Measurements from ENCODE around the gene GOLT1A. TPM values are rescaled to one million over a fixed set of nuclear protein-coding genes. Genes with fewer than 3 reads are reported as not detected.

Gene GOLT1A
- total and polyA plus RNA-seq, 4 donors = 14.1 to 103 (median 52.7) TPM

DNA sequence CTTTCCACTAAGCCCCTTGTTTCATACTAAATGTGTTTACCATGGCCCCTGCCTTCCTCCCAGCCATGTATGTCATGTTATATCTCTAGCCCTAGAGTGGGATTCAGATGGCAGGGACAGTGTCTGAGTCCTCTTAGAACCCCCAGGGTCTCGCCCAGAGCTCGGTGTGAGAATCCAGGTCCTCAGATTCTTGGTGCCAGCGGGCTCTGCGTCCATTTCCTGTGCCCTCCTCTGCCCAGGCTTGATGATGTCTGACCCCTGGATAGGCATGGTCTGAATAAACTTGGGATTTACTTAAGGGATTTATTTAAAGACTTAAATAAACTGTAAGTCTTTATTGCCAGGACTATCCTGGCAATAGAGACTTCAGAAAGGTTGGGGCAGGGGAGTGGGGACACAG, 11.3 kb downstream of the GOLT1A start:
- TF ChIP-seq, protein P1, sequence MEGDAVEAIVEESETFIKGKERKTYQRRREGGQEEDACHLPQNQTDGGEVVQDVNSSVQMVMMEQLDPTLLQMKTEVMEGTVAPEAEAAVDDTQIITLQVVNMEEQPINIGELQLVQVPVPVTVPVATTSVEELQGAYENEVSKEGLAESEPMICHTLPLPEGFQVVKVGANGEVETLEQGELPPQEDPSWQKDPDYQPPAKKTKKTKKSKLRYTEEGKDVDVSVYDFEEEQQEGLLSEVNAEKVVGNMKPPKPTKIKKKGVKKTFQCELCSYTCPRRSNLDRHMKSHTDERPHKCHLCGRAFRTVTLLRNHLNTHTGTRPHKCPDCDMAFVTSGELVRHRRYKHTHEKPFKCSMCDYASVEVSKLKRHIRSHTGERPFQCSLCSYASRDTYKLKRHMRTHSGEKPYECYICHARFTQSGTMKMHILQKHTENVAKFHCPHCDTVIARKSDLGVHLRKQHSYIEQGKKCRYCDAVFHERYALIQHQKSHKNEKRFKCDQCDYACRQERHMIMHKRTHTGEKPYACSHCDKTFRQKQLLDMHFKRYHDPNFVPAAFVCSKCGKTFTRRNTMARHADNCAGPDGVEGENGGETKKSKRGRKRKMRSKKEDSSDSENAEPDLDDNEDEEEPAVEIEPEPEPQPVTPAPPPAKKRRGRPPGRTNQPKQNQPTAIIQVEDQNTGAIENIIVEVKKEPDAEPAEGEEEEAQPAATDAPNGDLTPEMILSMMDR (IDR thresholded peaks at IDR 0.05; ENCODE audit: low read depth, low read length, missing input control) = no peak
- no peak for TF ChIP-seq SP1 (IDR thresholded peaks at IDR 0.05)
- TF ChIP-seq FOXA2 (IDR thresholded peaks at IDR 0.05) = no peak
- TF ChIP-seq, protein P2, sequence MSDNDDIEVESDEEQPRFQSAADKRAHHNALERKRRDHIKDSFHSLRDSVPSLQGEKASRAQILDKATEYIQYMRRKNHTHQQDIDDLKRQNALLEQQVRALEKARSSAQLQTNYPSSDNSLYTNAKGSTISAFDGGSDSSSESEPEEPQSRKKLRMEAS (IDR thresholded peaks at IDR 0.05) = no peak
- TF ChIP-seq RAD21 (IDR thresholded peaks at IDR 0.05) = no peak
- TF ChIP-seq GABPA (IDR thresholded peaks at IDR 0.05 in 1 of 2, conservative IDR thresholded peaks at IDR 0.05 in 1 of 2) = no peak
- TF ChIP-seq, protein P3, sequence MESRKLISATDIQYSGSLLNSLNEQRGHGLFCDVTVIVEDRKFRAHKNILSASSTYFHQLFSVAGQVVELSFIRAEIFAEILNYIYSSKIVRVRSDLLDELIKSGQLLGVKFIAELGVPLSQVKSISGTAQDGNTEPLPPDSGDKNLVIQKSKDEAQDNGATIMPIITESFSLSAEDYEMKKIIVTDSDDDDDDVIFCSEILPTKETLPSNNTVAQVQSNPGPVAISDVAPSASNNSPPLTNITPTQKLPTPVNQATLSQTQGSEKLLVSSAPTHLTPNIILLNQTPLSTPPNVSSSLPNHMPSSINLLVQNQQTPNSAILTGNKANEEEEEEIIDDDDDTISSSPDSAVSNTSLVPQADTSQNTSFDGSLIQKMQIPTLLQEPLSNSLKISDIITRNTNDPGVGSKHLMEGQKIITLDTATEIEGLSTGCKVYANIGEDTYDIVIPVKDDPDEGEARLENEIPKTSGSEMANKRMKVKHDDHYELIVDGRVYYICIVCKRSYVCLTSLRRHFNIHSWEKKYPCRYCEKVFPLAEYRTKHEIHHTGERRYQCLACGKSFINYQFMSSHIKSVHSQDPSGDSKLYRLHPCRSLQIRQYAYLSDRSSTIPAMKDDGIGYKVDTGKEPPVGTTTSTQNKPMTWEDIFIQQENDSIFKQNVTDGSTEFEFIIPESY (IDR thresholded peaks at IDR 0.05) = no peak
- TF ChIP-seq, protein P4, sequence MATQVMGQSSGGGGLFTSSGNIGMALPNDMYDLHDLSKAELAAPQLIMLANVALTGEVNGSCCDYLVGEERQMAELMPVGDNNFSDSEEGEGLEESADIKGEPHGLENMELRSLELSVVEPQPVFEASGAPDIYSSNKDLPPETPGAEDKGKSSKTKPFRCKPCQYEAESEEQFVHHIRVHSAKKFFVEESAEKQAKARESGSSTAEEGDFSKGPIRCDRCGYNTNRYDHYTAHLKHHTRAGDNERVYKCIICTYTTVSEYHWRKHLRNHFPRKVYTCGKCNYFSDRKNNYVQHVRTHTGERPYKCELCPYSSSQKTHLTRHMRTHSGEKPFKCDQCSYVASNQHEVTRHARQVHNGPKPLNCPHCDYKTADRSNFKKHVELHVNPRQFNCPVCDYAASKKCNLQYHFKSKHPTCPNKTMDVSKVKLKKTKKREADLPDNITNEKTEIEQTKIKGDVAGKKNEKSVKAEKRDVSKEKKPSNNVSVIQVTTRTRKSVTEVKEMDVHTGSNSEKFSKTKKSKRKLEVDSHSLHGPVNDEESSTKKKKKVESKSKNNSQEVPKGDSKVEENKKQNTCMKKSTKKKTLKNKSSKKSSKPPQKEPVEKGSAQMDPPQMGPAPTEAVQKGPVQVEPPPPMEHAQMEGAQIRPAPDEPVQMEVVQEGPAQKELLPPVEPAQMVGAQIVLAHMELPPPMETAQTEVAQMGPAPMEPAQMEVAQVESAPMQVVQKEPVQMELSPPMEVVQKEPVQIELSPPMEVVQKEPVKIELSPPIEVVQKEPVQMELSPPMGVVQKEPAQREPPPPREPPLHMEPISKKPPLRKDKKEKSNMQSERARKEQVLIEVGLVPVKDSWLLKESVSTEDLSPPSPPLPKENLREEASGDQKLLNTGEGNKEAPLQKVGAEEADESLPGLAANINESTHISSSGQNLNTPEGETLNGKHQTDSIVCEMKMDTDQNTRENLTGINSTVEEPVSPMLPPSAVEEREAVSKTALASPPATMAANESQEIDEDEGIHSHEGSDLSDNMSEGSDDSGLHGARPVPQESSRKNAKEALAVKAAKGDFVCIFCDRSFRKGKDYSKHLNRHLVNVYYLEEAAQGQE (IDR thresholded peaks at IDR 0.05) = no peak
- TF ChIP-seq, protein P5, sequence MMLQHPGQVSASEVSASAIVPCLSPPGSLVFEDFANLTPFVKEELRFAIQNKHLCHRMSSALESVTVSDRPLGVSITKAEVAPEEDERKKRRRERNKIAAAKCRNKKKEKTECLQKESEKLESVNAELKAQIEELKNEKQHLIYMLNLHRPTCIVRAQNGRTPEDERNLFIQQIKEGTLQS (IDR thresholded peaks at IDR 0.05) = no peak
- no peak for TF ChIP-seq JUND (IDR thresholded peaks at IDR 0.05)
- TF ChIP-seq YY1 (IDR thresholded peaks at IDR 0.05) = no peak
- TF ChIP-seq NR2F2 (IDR thresholded peaks at IDR 0.05) = no peak
- TF ChIP-seq FOXA1 (IDR thresholded peaks at IDR 0.05) = no peak
- TF ChIP-seq TAF1 (conservative IDR thresholded peaks at IDR 0.05) = no peak
- no peak for TF ChIP-seq EGR1 (IDR thresholded peaks at IDR 0.05; ENCODE audit: low read depth in 2 of 2)
- TF ChIP-seq RXRA (IDR thresholded peaks at IDR 0.05) = no peak
- TF ChIP-seq HNF4G (IDR thresholded peaks at IDR 0.05) = no peak
- TF ChIP-seq HNF4A (conservative IDR thresholded peaks at IDR 0.05) = no peak
- WGBS = 95% methylated on average over 4 of the region's 4 CpGs
- Histone ChIP-seq H3K4me3 (ENCODE audit: low read depth in 1 of 3, low read length in 3 of 3) (no peak overlapping the region), H3K9ac (ENCODE audit: low read depth in 1 of 2, low read length in 2 of 2) (no peak overlapping the region), H3K27me3 (ENCODE audit: control insufficient read depth in 4 of 4, insufficient read depth in 4 of 4, low read length in 3 of 4) (no peaks in the 10 kb centered on the region), H3K36me3 (ENCODE audit: control insufficient read depth in 4 of 4, insufficient read depth in 3 of 4, low read depth in 1 of 4, low read length in 3 of 4) (peaks cover 0 to 2% (median 0%) of the 10 kb centered on the region in 4 donors), H3K4me1 (ENCODE audit: control insufficient read depth in 4 of 4, insufficient read depth in 4 of 4, low read length in 3 of 4) (peaks cover 2 to 20% (median 17%) of the 10 kb centered on the region in 4 donors), H3K9me3 (ENCODE audit: control insufficient read depth in 4 of 4, low read length in 3 of 4) (no peaks in the 10 kb centered on the region), H3K27ac (ENCODE audit: low read depth in 1 of 2, low read length in 2 of 2) (no peak overlapping the region)
- no peak for DNase-seq (ENCODE audit: low spot score)
